Endometrial microvascular endothelial cells (primary cell): Measurements from ENCODE around the gene KIAA0825. TPM values are rescaled to one million over a fixed set of nuclear protein-coding genes. Genes with fewer than 3 reads are reported as not detected.

Source experiments
- in situ Hi-C: cut with HindIII; loops from 2 replicates; pipeline ENCODE4 v1.10.0; 2017; ENCODE audit warnings: low sequenced_read_pairs, low pct_unique_long_range_greater_than_20kb; ENCODE audit errors: inconsistent ontology term
- total RNA-seq: library from RNA; depleted of rRNA; stranded (reverse); fragments of >200 nt; gene quantifications from one replicate; pipeline ENCODE4 v1.2.3, GENCODE V29; 2015; ENCODE audit errors: inconsistent ontology term

KIAA0825 gene
- total RNA-seq, 1 donor from 2014 or later: 0.46 TPM

GRCh38 chr5:94234987-94235386, 383.4 kb downstream of the KIAA0825 start:
- in situ Hi-C loops: no loop called here

DNA sequence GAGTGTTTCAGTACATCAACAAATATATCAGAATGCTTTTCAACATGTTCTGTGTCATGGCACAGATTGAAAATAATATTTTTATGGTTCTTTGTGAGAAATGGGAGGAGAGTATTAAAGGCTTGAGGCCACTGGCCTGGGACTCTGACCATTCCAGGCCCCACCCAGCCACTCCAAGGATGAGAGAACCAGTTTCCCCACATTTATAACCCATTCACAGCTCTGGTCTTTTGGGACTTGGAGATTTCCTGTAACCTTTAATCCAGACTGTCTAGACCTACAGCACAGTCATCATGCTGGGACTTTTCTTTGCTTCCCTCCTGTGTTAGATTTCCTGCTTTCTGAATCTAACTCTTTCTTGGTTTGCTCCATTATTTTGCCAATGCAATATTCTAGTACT, 389.6 kb downstream of the KIAA0825 start:
- in situ Hi-C loops: no loop called here

- in situ Hi-C loops: no loop called here
Measured at GRCh38 chr5:94223235-94223634, 395.2 kb downstream of the KIAA0825 start.

- in situ Hi-C loops: no loop called here
Measured at GRCh38 chr5:94218374-94218773, 400.0 kb downstream of the KIAA0825 start.

DNA sequence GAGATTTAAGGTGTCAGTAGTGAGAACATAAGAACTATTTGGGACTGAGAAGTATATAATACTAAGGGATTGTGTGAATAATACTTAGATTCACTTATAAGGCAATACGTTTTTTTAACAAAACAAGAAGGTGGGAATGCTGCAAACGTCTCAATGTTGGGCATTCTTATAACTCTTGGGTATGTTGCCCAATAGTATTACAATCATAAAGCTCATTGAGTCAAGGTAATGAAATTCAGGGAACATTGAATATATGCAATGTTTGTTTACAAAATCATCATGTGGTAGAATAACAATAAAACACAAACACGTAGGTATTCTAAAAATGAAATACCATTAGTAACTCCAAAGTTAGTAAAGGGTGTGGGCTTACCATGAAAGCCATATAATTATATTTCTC, 400.7 kb downstream of the KIAA0825 start:
- in situ Hi-C loops: no loop called here

DNA sequence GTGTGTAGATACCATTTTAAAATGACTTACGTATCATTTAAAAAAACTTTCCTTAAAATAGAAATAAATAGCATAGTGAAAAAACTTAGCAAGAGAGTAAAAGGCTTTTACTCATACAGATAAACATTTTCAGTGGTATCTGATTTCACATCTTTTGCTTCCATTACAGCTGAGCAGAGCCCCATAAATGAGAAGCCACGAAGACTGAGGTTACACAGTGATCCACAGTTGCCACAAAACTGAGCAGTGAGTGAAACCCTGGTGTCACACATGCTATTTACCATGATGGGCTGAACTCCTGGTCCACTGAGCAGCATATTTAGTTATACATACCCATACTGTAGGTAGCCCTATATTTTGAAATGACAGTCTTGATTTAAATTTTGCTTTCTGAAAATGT, 401.2 kb downstream of the KIAA0825 start:
- in situ Hi-C loops: no loop called here

DNA sequence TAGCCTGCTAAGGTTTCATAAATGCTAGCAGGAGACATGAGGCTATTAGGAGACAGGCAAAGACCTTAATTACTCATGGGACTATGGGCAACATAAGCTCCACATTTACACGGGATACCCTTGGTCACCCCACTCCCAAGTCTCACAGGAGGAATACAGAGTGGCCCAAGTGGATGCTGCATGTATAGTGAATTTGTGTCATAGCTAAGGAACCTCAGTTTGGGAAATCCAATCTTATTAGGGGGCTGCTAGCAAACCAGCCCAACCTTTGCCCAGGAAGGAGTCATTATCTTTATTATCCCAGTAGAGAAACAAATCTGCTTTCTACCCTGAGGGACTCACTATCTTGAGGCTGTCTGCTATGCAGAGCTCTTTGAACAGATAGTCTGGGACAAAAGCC, 405.9 kb downstream of the KIAA0825 start:
- in situ Hi-C loops: no loop called here

DNA sequence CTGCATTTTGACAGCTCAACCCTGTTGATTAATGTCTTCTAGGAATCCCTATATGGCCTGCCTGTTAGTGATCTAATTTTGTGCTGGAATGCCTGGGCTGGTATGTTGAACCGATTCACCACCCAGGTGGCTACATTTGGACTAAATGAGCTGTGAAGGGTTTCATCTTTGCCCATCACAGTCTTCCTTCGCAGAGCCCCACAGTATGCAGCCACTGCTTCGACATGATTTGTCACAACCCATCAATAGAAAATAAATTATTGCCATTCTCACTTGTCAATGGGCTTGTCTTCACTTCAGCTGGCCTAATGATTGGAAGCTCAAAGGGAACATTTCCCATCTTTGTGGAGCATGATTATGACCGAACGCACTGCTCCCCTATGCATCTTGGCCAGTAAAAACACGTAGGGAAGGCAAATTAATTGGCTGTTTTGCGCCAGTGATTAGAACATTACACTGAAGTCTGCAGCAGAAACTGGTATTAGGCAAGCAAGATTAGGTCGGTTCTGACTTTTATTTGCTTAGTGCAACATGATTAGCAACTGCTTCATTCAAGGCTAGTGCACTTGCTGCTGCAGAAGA, 408.5 kb downstream of the KIAA0825 start:
- in situ Hi-C loops: no loop called here

DNA sequence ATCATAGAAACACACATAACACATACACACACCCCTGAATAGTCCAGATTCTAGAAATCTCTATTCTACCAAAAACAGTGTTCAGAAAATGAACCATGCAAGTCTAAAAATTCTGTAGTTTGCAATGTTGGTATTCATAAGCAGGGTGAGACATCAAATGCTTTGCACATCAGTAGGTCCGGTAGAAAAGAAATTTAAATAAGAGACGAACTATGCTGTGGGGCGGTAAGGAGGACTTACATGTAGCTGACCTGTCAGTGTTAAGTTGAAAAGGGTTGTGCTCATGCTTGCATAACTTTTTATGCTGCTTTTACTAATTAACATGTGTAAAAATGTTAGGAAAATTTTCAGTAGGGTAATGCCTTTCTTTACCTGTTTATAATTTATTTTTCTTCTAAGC, 409.1 kb downstream of the KIAA0825 start:
- in situ Hi-C loops: no loop called here

DNA sequence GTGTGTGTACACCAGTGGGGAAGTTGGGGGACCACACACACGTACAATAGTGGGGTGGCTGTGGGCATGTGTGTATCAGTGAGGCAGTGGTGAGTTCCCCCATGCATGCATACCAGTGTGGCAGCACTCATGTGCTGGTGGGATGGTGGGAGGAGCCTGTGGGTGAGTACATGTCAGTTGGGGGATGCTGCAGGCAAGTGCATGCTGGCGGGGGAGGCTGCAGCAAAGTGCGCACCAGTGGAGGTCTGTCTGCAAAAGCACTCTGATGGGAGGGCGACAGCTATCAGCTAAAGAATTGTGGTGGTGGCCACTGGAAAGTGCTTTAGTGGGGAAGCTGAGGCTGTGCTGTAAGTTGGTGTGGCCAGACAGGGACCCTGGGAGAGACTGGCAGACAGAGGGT, 418.8 kb downstream of the KIAA0825 start:
- in situ Hi-C loops: no loop called here

DNA sequence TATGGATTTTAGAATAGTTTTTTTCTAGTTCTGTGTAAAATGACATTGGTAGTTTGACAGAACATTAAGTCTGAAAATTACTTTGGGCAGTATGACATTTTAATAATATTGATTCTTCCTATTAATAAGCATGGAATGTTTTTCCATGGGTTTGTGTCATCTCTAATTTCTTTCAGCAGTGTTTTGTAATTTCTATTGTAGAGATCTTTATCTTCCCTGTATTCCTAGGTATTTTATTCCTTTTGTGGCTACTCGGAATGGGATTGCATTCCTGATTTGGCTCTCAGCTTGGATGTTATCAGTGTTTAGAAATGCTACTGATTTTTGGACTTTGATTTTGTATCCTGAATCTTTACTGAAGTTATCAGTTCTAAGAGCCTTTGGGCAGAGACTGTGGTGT, 420.4 kb downstream of the KIAA0825 start:
- in situ Hi-C loops: no loop called here

- in situ Hi-C loops: no loop called here
Measured at GRCh38 chr5:94196953-94197352, 421.5 kb downstream of the KIAA0825 start.

GRCh38 chr5:94192658-94193391, 425.6 kb downstream of the KIAA0825 start:
- in situ Hi-C loops: no loop called here

DNA sequence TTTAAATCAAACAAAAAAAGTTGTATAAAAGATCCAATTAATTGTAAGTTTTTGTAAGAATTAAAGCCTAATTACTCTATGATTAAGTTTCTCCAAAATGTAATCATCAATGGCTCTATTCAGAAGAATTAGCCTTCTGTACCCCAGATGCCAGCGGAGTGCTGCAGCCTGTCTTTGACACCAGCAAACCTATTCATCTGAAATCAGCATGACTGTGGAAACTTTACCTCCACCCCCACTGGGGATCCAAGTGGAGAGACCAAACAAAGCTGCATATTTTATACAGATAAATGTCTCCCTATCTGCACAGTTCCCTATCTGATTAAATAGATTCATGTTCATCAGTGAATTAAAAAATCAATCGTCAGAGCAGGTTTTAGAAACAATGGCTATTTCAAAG, 426.8 kb downstream of the KIAA0825 start:
- in situ Hi-C loops: no loop called here

DNA sequence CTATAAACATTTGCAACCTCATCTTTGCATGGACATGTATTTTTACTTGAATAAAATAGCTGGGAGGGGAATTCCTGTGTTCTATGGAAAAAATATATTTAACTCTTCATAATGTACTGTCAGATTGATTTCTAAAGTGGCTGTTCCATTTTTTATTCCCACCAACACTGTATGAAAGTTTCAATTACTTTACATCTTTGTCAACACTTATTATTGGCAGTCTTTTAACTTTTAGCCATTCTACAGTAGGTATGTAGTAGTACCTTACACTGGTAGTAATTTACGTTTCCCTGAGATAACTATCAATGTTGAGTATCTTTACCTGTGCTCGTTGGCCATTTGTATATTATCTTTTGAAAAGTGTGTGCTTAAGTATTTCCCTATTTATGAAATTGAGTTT, 429.7 kb downstream of the KIAA0825 start:
- in situ Hi-C loops: no loop called here

DNA sequence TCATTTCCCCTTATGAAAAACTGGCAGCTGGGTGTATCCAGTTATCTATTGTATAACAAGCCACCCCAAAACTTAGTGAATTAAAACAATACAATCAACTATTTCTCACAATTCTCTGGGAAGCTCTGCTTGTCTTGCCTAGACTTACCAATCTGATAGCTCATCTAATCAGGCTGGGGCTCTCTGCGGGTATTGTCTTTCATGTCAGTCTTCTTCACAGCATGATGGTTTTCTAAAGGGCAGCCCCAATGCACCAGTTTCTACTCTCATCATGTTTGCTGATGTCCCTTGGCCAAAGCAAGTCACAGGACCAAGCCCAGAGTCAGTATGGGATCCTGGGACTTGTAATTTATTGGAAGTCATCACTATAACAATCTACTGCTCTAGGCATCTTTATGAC, 433.5 kb downstream of the KIAA0825 start:
- in situ Hi-C loops: no loop called here

- in situ Hi-C loops: no loop called here
Measured at GRCh38 chr5:94181895-94182294, 436.5 kb downstream of the KIAA0825 start.

DNA sequence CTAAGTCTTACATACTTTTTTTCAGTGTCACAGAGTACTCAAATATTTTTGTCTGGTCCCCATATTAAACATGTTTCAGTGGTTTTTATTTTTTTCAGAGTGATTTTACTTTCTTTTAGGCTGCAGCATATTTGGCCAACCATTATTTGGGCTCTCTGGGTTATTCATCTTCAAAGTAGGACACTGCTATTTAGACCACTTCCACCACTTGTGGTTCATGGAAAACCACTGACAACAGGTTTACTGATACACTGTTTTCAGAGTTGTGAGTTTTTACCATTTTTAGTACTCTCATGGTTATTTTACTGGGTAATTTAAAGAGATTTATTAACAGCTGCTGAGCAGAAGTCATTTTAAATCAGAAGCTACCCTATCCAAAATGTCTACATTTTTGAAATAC, 437.6 kb downstream of the KIAA0825 start:
- in situ Hi-C loops: no loop called here

DNA sequence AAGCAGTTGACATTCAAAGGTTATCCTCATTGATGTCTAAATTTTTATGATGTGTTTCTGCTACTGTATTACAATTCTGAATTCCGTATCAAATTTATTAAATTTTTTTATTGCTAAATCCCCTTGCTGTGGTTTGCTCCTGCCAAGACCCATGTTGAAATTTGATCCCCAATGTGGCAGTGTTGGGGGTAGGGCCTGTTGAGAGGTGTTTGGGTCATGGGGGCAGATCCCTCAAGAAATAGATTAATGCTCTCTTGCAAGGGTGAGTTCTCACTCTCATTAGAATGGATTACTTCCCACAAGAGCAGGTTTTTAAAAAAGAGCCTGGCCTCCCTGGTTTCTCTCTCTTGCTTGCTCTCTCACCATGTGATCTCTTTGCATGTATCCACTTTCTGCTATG, 442.5 kb downstream of the KIAA0825 start:
- in situ Hi-C loops: no loop called here

- in situ Hi-C loops: no loop called here
Measured at GRCh38 chr5:94174748-94175411, 443.5 kb downstream of the KIAA0825 start.
